IgD-negative memory B cell (primary cell): Measurements from ENCODE around the gene ELP2. TPM values are rescaled to one million over a fixed set of nuclear protein-coding genes. Genes with fewer than 3 reads are reported as not detected.

Source experiments
- H3K27ac Mint-ChIP-seq, 3 donors: one replicate each; pipeline ENCODE4 v1.8.0; 2020 to 2022; ENCODE audit warnings: mild to moderate bottlenecking in 3 of 3, mixed read lengths in 3 of 3, moderate library complexity in 1 of 3
- H3K27me3 Mint-ChIP-seq: one replicate; pipeline ENCODE4 v1.8.0; 2021; ENCODE audit warnings: mixed read lengths
- H3K36me3 Mint-ChIP-seq: one replicate; pipeline ENCODE4 v1.8.0; 2020; ENCODE audit warnings: mild to moderate bottlenecking, mixed read lengths
- H3K4me1 Mint-ChIP-seq, 3 donors: one replicate each; pipeline ENCODE4 v1.8.0; 2020 to 2022; ENCODE audit warnings: mixed read lengths in 3 of 3, mild to moderate bottlenecking in 1 of 3
- H3K4me3 Mint-ChIP-seq, 4 donors: one replicate each; pipeline ENCODE4 v1.8.0; 2020 to 2022; ENCODE audit warnings: mild to moderate bottlenecking in 4 of 4, mixed read lengths in 4 of 4, moderate library complexity in 3 of 4
- H3K9me3 Mint-ChIP-seq, 3 donors: one replicate each; pipeline ENCODE4 v1.8.0; 2020 to 2021; ENCODE audit warnings: mixed read lengths in 3 of 3, mild to moderate bottlenecking in 1 of 3
- polyA plus RNA-seq: library from polyadenylated mRNA; unstranded; fragments of 300-500 nt; fragmentation: Illumina TruSeq; gene quantifications from one replicate; pipeline ENCODE4 v1.2.3, GENCODE V29; 2021

The ELP2 gene
- polyA plus RNA-seq, 1 donor from 2014 or later = 64.5 TPM

GRCh38 chr18:36130883-36131653 is 1.4 kb downstream of the ELP2 start:
- Mint-ChIP-seq H3K27ac (peak overlapping the region in 2 of 3 donors; percentile 39 to 99), H3K27me3 (no peaks in the 10 kb centered on the region), H3K36me3 (peaks cover 2% of the 10 kb centered on the region), H3K4me1 (peaks cover 36 to 46% (median 43%) of the 10 kb centered on the region in 3 donors), H3K9me3 (no peaks in the 10 kb centered on the region), H3K4me3 (peak overlapping the region; percentile 96 to 100 (median 98))

- H3K27me3 Mint-ChIP-seq = no peaks in the 10 kb centered on the region
- peak overlapping the region; percentile 16 to 81 (median 67) for H3K27ac Mint-ChIP-seq
- H3K4me3 Mint-ChIP-seq = peak overlapping the region; percentile 96 to 100 (median 98)
- H3K4me1 Mint-ChIP-seq = peaks cover 35 to 43% (median 40%) of the 10 kb centered on the region in 3 donors
- H3K9me3 Mint-ChIP-seq = no peaks in the 10 kb centered on the region
- peaks cover 2% of the 10 kb centered on the region for H3K36me3 Mint-ChIP-seq
Observed at GRCh38 chr18:36131692-36132483, 2.2 kb downstream of the ELP2 start.

- Mint-ChIP-seq H3K27me3 (no peaks in the 10 kb centered on the region), H3K4me1 (peaks cover 33 to 38% (median 35%) of the 10 kb centered on the region in 3 donors), H3K36me3 (peaks cover 2% of the 10 kb centered on the region), H3K27ac (peak overlapping the region in 2 of 3 donors; percentile 67 to 81), H3K9me3 (no peaks in the 10 kb centered on the region), H3K4me3 (peak overlapping the region in 3 of 4 donors; percentile 60 to 100 (median 99))
Observed at GRCh38 chr18:36132756-36133155, 3.1 kb downstream of the ELP2 start.

GRCh38 chr18:36135264-36135663 is 5.6 kb downstream of the ELP2 start:
- Mint-ChIP-seq H3K4me1 (peaks cover 25 to 30% (median 26%) of the 10 kb centered on the region in 3 donors), H3K27me3 (no peaks in the 10 kb centered on the region), H3K9me3 (no peaks in the 10 kb centered on the region), H3K27ac (no peak overlapping the region), H3K4me3 (no peak overlapping the region), H3K36me3 (peaks cover 2% of the 10 kb centered on the region)

- H3K36me3 Mint-ChIP-seq = peaks cover 4% of the 10 kb centered on the region
- peaks cover 3 to 8% (median 8%) of the 10 kb centered on the region in 3 donors for H3K4me1 Mint-ChIP-seq
- no peak overlapping the region for H3K4me3 Mint-ChIP-seq
- H3K27ac Mint-ChIP-seq = no peak overlapping the region
- no peaks in the 10 kb centered on the region for H3K9me3 Mint-ChIP-seq
- no peaks in the 10 kb centered on the region for H3K27me3 Mint-ChIP-seq
Observed at GRCh38 chr18:36139245-36139644, 9.5 kb downstream of the ELP2 start.

GRCh38 chr18:36141576-36141975 is 11.9 kb downstream of the ELP2 start:
- Mint-ChIP-seq H3K27me3 (no peaks in the 10 kb centered on the region), H3K4me1 (peaks cover 0 to 7% (median 3%) of the 10 kb centered on the region in 3 donors), H3K36me3 (peaks cover 10% of the 10 kb centered on the region), H3K27ac (no peak overlapping the region), H3K4me3 (no peak overlapping the region), H3K9me3 (no peaks in the 10 kb centered on the region)

- Mint-ChIP-seq H3K27ac (no peak overlapping the region), H3K4me1 (peaks cover 0 to 10% (median 6%) of the 10 kb centered on the region in 3 donors), H3K36me3 (peaks cover 10% of the 10 kb centered on the region), H3K9me3 (no peaks in the 10 kb centered on the region), H3K27me3 (no peaks in the 10 kb centered on the region), H3K4me3 (no peak overlapping the region)
Observed at GRCh38 chr18:36142751-36143150, 13.1 kb downstream of the ELP2 start.

- H3K36me3 Mint-ChIP-seq = peaks cover 10% of the 10 kb centered on the region
- no peak overlapping the region for H3K27ac Mint-ChIP-seq
- no peaks in the 10 kb centered on the region for H3K27me3 Mint-ChIP-seq
- H3K9me3 Mint-ChIP-seq = no peaks in the 10 kb centered on the region
- H3K4me1 Mint-ChIP-seq = peaks cover 0 to 10% (median 8%) of the 10 kb centered on the region in 3 donors
- H3K4me3 Mint-ChIP-seq = no peak overlapping the region
Observed at GRCh38 chr18:36143391-36143790, 13.7 kb downstream of the ELP2 start.

- H3K27ac Mint-ChIP-seq = peak overlapping the region; percentile 10 to 82 (median 50)
- H3K4me3 Mint-ChIP-seq = peak overlapping the region; percentile 1 to 84 (median 42)
- H3K4me1 Mint-ChIP-seq = peaks cover 23 to 36% (median 32%) of the 10 kb centered on the region in 3 donors
- H3K9me3 Mint-ChIP-seq = no peaks in the 10 kb centered on the region
- H3K27me3 Mint-ChIP-seq = no peaks in the 10 kb centered on the region
- H3K36me3 Mint-ChIP-seq = peaks cover 13% of the 10 kb centered on the region
Observed at GRCh38 chr18:36149514-36150289, 20.0 kb downstream of the ELP2 start.

- no peaks in the 10 kb centered on the region for H3K27me3 Mint-ChIP-seq
- no peak overlapping the region for H3K27ac Mint-ChIP-seq
- peak overlapping the region in 2 of 4 donors; percentile 13 to 51 for H3K4me3 Mint-ChIP-seq
- H3K36me3 Mint-ChIP-seq = peaks cover 14% of the 10 kb centered on the region
- no peaks in the 10 kb centered on the region for H3K9me3 Mint-ChIP-seq
- H3K4me1 Mint-ChIP-seq = peaks cover 23 to 35% (median 28%) of the 10 kb centered on the region in 3 donors
Observed at GRCh38 chr18:36152781-36153180, 23.1 kb downstream of the ELP2 start.

- peaks cover 14% of the 10 kb centered on the region for H3K36me3 Mint-ChIP-seq
- H3K4me3 Mint-ChIP-seq = no peak overlapping the region
- H3K27ac Mint-ChIP-seq = no peak overlapping the region
- H3K27me3 Mint-ChIP-seq = no peaks in the 10 kb centered on the region
- H3K9me3 Mint-ChIP-seq = no peaks in the 10 kb centered on the region
- H3K4me1 Mint-ChIP-seq = peaks cover 23 to 36% (median 31%) of the 10 kb centered on the region in 3 donors
Observed at GRCh38 chr18:36153203-36153602, 23.5 kb downstream of the ELP2 start.

- H3K27ac Mint-ChIP-seq = no peak overlapping the region
- no peaks in the 10 kb centered on the region for H3K27me3 Mint-ChIP-seq
- no peaks in the 10 kb centered on the region for H3K9me3 Mint-ChIP-seq
- peaks cover 14% of the 10 kb centered on the region for H3K36me3 Mint-ChIP-seq
- no peak overlapping the region for H3K4me3 Mint-ChIP-seq
- H3K4me1 Mint-ChIP-seq = peaks cover 26 to 34% (median 34%) of the 10 kb centered on the region in 3 donors
Observed at GRCh38 chr18:36153771-36154170, 24.1 kb downstream of the ELP2 start.

GRCh38 chr18:36155851-36156757 is 26.4 kb downstream of the ELP2 start:
- Mint-ChIP-seq H3K4me3 (no peak overlapping the region), H3K27me3 (no peaks in the 10 kb centered on the region), H3K27ac (peak overlapping the region in 1 of 3 donors; percentile 22), H3K9me3 (no peaks in the 10 kb centered on the region), H3K4me1 (peaks cover 7 to 14% (median 14%) of the 10 kb centered on the region in 3 donors), H3K36me3 (peaks cover 18% of the 10 kb centered on the region)

GRCh38 chr18:36157441-36157840 is 27.7 kb downstream of the ELP2 start:
- H3K27ac Mint-ChIP-seq = no peak overlapping the region
- peak overlapping the region in 1 of 4 donors; percentile 58 for H3K4me3 Mint-ChIP-seq
- H3K4me1 Mint-ChIP-seq = peaks cover 7 to 19% (median 11%) of the 10 kb centered on the region in 3 donors
- peaks cover 21% of the 10 kb centered on the region for H3K36me3 Mint-ChIP-seq
- no peaks in the 10 kb centered on the region for H3K27me3 Mint-ChIP-seq
- H3K9me3 Mint-ChIP-seq = no peaks in the 10 kb centered on the region
